Stimulated activated CD8-positive, alpha-beta memory T cell treated with anti-CD3 and anti-CD28 coated beads, Interleukin-4, amount 100 ng/mL, for 48 hours (primary cell): ENCODE data around the gene CCDC60.
A peak's percentile ranks its signal among the peaks of the same experiment; 100 is the strongest.

ENCODE experiments used
- DNase-seq: peaks from one replicate; pipeline ENCODE4 v3.0.0-alpha.2; 2020

CCDC60 gene

GRCh38 chr12:119547001-119547400 is 212.5 kb downstream of the CCDC60 start:
- DNase-seq, result no peak

GRCh38 chr12:119556854-119557253 is 222.3 kb downstream of the CCDC60 start:
- DNase-seq, result no peak

GRCh38 chr12:119565404-119565803 is 230.9 kb downstream of the CCDC60 start:
- no peak for DNase-seq

- no peak for DNase-seq
Observed at GRCh38 chr12:119570771-119571170, 236.2 kb downstream of the CCDC60 start.

- DNase-seq, result no peak
Observed at GRCh38 chr12:119573086-119573485, 238.6 kb downstream of the CCDC60 start.

GRCh38 chr12:119574255-119574654 is 239.7 kb downstream of the CCDC60 start:
- no peak for DNase-seq

- no peak for DNase-seq
Observed at GRCh38 chr12:119576118-119576810, 241.7 kb downstream of the CCDC60 start.

- no peak for DNase-seq
Observed at GRCh38 chr12:119576915-119577314, 242.4 kb downstream of the CCDC60 start.

DNA sequence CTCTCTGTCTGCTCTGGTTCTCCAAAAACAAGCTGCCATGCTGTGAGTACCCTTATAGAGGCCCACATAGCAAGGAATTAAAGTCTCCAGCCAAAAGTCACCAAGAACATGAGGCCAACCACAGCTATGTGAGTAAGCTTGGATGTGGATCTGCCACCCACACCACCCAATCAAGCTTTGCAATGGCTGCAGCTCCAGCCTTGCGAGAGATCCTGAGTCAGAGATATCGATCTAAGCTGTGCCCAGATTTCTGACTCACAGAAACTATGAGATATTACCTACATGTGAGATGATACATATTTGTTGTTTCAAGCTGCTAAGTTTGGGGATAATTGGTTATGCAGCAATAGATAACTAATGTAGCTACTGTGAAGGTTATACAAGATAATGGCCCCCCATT is 243.6 kb downstream of the CCDC60 start:
- peak; percentile 45 for DNase-seq

GRCh38 chr12:119589097-119589496 is 254.6 kb downstream of the CCDC60 start:
- DNase-seq, result no peak

GRCh38 chr12:119589634-119590033 is 255.1 kb downstream of the CCDC60 start:
- no peak for DNase-seq
